Measurements from ENCODE around the gene HS2ST1.

HS2ST1 gene

GRCh38 chr1:87074001-87074795, 159.8 kb downstream of the HS2ST1 start:
- H3K27ac ChIP-seq: no peak overlapping the region
- no peak overlapping the region for H3K4me2 ChIP-seq
- H3K36me3 ChIP-seq: peaks cover 11 to 74% (median 32%) of the 10 kb centered on the region in 11 experiments; a peak in 20 of 22 replicates
- H3K4me1 ChIP-seq: no peaks in the 10 kb centered on the region
- H4K20me1 ChIP-seq: peaks cover 0 to 65% (median 20%) of the 10 kb centered on the region in 11 experiments; a peak in 13 of 22 replicates
- no peak for TF ChIP-seq Cebpa-rat (IDR thresholded peaks at IDR 0.05)
- no peak overlapping the region for H3K9ac ChIP-seq
- H3K9me3 ChIP-seq (replicated peaks in 1 of 11): no peaks in the 10 kb centered on the region
- no peak overlapping the region for H3K4me3 ChIP-seq
- no peaks in the 10 kb centered on the region for H3K27me3 ChIP-seq

GRCh38 chr1:87077959-87078639, 163.7 kb downstream of the HS2ST1 start:
- Histone ChIP-seq H3K4me1 (no peaks in the 10 kb centered on the region), H3K4me3 (no peak overlapping the region), H3K27me3 (no peaks in the 10 kb centered on the region), H3K36me3 (peaks cover 5 to 92% (median 35%) of the 10 kb centered on the region in 11 experiments; a peak in 21 of 22 replicates), H4K20me1 (peaks cover 0 to 49% (median under 1%) of the 10 kb centered on the region in 11 experiments; a peak in 4 of 22 replicates), H3K9me3 (replicated peaks in 1 of 11) (no peaks in the 10 kb centered on the region), H3K4me2 (no peak overlapping the region), H3K27ac (no peak overlapping the region), H3K9ac (no peak overlapping the region)
- TF ChIP-seq Cebpa-rat (IDR thresholded peaks at IDR 0.05): no peak

GRCh38 chr1:87084244-87084836, 169.9 kb downstream of the HS2ST1 start:
- Histone ChIP-seq H3K27me3 (no peaks in the 10 kb centered on the region), H3K9me3 (replicated peaks in 1 of 11) (no peaks in the 10 kb centered on the region), H3K27ac (no peak overlapping the region; a peak in 1 of 22 replicates), H3K4me1 (peaks cover 0 to 11% (median 0%) of the 10 kb centered on the region in 10 experiments; a peak in 4 of 20 replicates), H3K36me3 (peaks cover 5 to 74% (median 25%) of the 10 kb centered on the region in 11 experiments; a peak in 16 of 22 replicates), H3K4me2 (no peak overlapping the region), H4K20me1 (peaks cover 0 to 39% (median 0%) of the 10 kb centered on the region in 11 experiments; a peak in 4 of 22 replicates), H3K4me3 (no peak overlapping the region), H3K9ac (no peak overlapping the region)
- no peak for TF ChIP-seq Cebpa-rat (IDR thresholded peaks at IDR 0.05)

- no peak overlapping the region for H3K4me3 ChIP-seq
- no peaks in the 10 kb centered on the region for H3K27me3 ChIP-seq
- H4K20me1 ChIP-seq: peaks cover 0 to 47% (median 10%) of the 10 kb centered on the region in 11 experiments; a peak in 7 of 22 replicates
- no peak overlapping the region for H3K4me2 ChIP-seq
- H3K9me3 ChIP-seq (replicated peaks in 1 of 11): no peaks in the 10 kb centered on the region
- H3K27ac ChIP-seq: no peak overlapping the region
- H3K36me3 ChIP-seq: peaks cover 5 to 65% (median 20%) of the 10 kb centered on the region in 11 experiments; a peak in 15 of 22 replicates
- no peak for TF ChIP-seq Cebpa-rat (IDR thresholded peaks at IDR 0.05)
- H3K4me1 ChIP-seq: peaks cover 0 to 28% (median 0%) of the 10 kb centered on the region in 10 experiments; a peak in 8 of 20 replicates
- H3K9ac ChIP-seq: no peak overlapping the region
Measured at GRCh38 chr1:87086120-87086519, 171.7 kb downstream of the HS2ST1 start.

GRCh38 chr1:87089070-87089736, 174.8 kb downstream of the HS2ST1 start:
- Histone ChIP-seq H3K9me3 (replicated peaks in 1 of 11) (no peaks in the 10 kb centered on the region), H3K36me3 (peaks cover 11 to 66% (median 26%) of the 10 kb centered on the region in 11 experiments; a peak in 18 of 22 replicates), H3K27ac (no peak overlapping the region)

GRCh38 chr1:87089823-87090222, 175.4 kb downstream of the HS2ST1 start:
- H3K4me2 ChIP-seq: no peak overlapping the region
- no peak overlapping the region for H3K27ac ChIP-seq
- H3K9ac ChIP-seq: no peak overlapping the region
- H3K4me3 ChIP-seq: no peak overlapping the region
- peaks cover 0 to 35% (median 4%) of the 10 kb centered on the region in 10 experiments; a peak in 8 of 20 replicates for H3K4me1 ChIP-seq
- no peak for TF ChIP-seq Cebpa-rat (IDR thresholded peaks at IDR 0.05)
- H3K9me3 ChIP-seq (replicated peaks in 1 of 11): no peaks in the 10 kb centered on the region
- H3K36me3 ChIP-seq: peaks cover 11 to 67% (median 26%) of the 10 kb centered on the region in 11 experiments; a peak in 18 of 22 replicates
- H4K20me1 ChIP-seq: peaks cover 0 to 58% (median 9%) of the 10 kb centered on the region in 11 experiments; a peak in 7 of 22 replicates
- no peaks in the 10 kb centered on the region for H3K27me3 ChIP-seq

More at GRCh38 chr1:87089070-87089736, 174.8 kb downstream of the HS2ST1 start:
- Histone ChIP-seq H3K9ac (no peak overlapping the region), H3K4me3 (no peak overlapping the region), H4K20me1 (peaks cover 0 to 52% (median 9%) of the 10 kb centered on the region in 11 experiments; a peak in 7 of 22 replicates), H3K4me2 (no peak overlapping the region), H3K4me1 (peaks cover 0 to 35% (median 4%) of the 10 kb centered on the region in 10 experiments; a peak in 8 of 20 replicates), H3K27me3 (no peaks in the 10 kb centered on the region)
- no peak for TF ChIP-seq Cebpa-rat (IDR thresholded peaks at IDR 0.05)

- Histone ChIP-seq H3K27me3 (no peaks in the 10 kb centered on the region), H3K4me3 (no peak overlapping the region), H3K27ac (peak overlapping the region in 1 of 11 experiments; percentile 9; a peak in 1 of 22 replicates), H3K4me2 (peak overlapping the region in 3 of 11 experiments; percentile 14 to 18 (median 17); a peak in 3 of 22 replicates), H3K9ac (no peak overlapping the region), H3K36me3 (peaks cover 12 to 69% (median 21%) of the 10 kb centered on the region in 11 experiments; a peak in 18 of 22 replicates), H4K20me1 (peaks cover 0 to 65% (median 9%) of the 10 kb centered on the region in 11 experiments; a peak in 7 of 22 replicates), H3K9me3 (replicated peaks in 1 of 11) (no peaks in the 10 kb centered on the region), H3K4me1 (peaks cover 0 to 35% (median 4%) of the 10 kb centered on the region in 10 experiments; a peak in 8 of 20 replicates)
- TF ChIP-seq Cebpa-rat (IDR thresholded peaks at IDR 0.05): no peak
Measured at GRCh38 chr1:87091425-87091824, 177.0 kb downstream of the HS2ST1 start.

GRCh38 chr1:87092846-87093245, 178.4 kb downstream of the HS2ST1 start:
- H3K27ac ChIP-seq: no peak overlapping the region
- no peak for TF ChIP-seq Cebpa-rat (IDR thresholded peaks at IDR 0.05)
- H3K9ac ChIP-seq: no peak overlapping the region
- H3K4me1 ChIP-seq: peaks cover 0 to 35% (median 4%) of the 10 kb centered on the region in 10 experiments; a peak in 8 of 20 replicates
- H3K27me3 ChIP-seq: no peaks in the 10 kb centered on the region
- H3K9me3 ChIP-seq (replicated peaks in 1 of 11): 0 out of 22 replicates have a peak, but pooled peaks cover 0 to 8% (median 0%) of the 10 kb centered on the region in 11 experiments
- H3K4me3 ChIP-seq: no peak overlapping the region
- H4K20me1 ChIP-seq: peaks cover 0 to 64% (median 9%) of the 10 kb centered on the region in 11 experiments; a peak in 7 of 22 replicates
- no peak overlapping the region for H3K4me2 ChIP-seq
- peaks cover 6 to 74% (median 22%) of the 10 kb centered on the region in 11 experiments; a peak in 18 of 22 replicates for H3K36me3 ChIP-seq
